HUES48 (cell line): ENCODE measurements around the gene KLHL11.
"Not testable (repeated sequence)": the region's sequence is repeated elsewhere in the genome, so short reads cannot be mapped to it uniquely, and the experiment has no call there.

Experiments used
- H3K27ac ChIP-seq: one replicate; pipeline ENCODE4 v1.7.0; 2013; ENCODE audit warnings: low read depth, low read length, inconsistent platforms
- H3K27me3 ChIP-seq: 2 replicates; pipeline ENCODE4 v1.6.1; 2013; ENCODE audit warnings: mild to moderate bottlenecking, low read length; ENCODE audit not compliant: control insufficient read depth, insufficient read depth
- H3K36me3 ChIP-seq: 2 replicates; pipeline ENCODE4 v1.6.1; 2013; ENCODE audit warnings: low read length; ENCODE audit not compliant: control insufficient read depth, insufficient read depth
- H3K4me1 ChIP-seq: 2 replicates; pipeline ENCODE4 v1.6.1; 2013; ENCODE audit warnings: mild to moderate bottlenecking, low read length; ENCODE audit not compliant: control insufficient read depth, insufficient read depth
- H3K4me3 ChIP-seq: 2 replicates; pipeline ENCODE4 v1.5.1; 2013; ENCODE audit warnings: mild to moderate bottlenecking, low read depth, low read length
- H3K9ac ChIP-seq: 2 replicates; pipeline ENCODE4 v1.6.1; 2013; ENCODE audit warnings: mild to moderate bottlenecking, low read depth, low read length, moderate library complexity
- H3K9me3 ChIP-seq: 2 replicates; pipeline ENCODE4 v1.6.1; 2013; ENCODE audit warnings: low read length; ENCODE audit not compliant: control insufficient read depth, insufficient read depth

Gene KLHL11

DNA sequence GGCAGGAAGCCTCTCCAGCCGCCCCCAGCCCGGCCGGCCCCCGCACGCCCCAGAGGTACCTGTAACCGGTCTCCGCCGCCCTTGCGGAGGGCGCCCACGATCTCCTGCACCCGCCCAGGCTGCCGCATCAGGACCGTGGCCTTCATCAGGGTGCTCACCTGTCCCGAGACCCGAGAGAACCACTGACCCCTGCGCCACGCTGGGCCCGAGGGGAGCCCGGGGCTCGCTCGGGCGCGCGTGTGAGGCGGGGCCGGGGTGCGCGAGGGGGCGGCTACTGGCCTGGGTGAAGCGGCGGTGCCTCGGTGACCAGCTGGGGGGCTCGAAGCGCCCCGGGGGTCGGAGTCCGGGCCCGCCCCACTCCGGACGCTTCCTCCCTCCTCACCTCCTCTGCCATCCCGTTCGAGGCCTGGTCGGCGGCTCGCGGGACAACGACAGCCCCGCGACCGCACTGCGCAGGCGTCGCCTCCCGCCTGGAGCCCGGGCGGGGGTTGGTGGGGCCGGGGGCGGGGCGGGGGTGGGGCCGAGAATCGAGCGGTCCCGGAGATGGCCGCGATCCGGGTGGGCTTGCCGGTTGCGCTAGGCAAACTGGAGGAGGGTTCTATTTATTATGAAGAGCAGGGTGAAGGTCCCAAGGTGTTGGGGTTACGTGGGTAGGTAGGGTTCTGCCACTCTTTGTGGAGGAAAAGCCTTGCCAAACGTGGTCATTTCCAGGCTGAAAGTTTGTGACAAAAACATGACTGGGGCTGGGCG lies 29.2 kb downstream of the KLHL11 start, which contains the start of gene NT5C3B:
TSS of gene NT5C3B (minus strand) at position 433 of the 750 bp plus-strand sequence. CDS start at position 394, 39 bp downstream.
- peak within 1 kb of the TSS; percentile 83 for H3K4me3 ChIP-seq
- H3K9me3 ChIP-seq = no peaks in the 10 kb centered on the region
- no peak within 1 kb of the TSS for H3K27ac ChIP-seq

DNA sequence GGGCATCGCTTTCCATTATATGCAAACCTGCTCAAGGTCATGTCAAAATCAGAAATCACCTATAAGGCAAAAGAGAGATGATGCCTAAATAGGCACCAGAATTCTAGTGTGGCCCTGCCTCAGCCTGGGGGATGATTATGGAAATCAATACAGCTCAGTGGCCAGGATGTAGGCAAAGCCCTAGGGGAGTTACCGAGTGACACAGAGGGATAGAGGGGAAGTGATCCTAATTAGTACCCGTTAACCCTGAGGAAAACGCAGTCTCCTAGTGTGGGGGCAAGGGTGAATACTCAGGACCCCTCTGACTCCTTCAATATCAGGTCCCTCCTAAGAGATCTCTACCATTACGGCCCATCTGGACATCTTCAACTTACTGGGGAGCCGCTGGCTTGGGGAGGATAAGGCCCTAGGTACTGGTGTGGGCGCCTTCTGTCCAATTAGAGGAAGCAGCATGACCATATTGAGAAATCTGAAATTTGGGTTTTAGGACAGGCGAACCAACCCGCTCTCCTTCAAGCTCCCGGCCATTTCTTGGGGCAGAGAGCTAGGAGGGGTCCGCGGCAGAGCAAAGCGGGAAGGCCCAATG lies 29.9 kb downstream of the KLHL11 start:
- Histone ChIP-seq H3K4me1 (peaks cover 6% of the 10 kb centered on the region; the same call in 1 of the 2 replicates), H3K27me3 (peaks cover 7% of the 10 kb centered on the region), H3K36me3 (peaks cover 31% of the 10 kb centered on the region), H3K4me3 (peak overlapping the region; percentile 83), H3K9ac (peak overlapping the region; percentile 61; the same call in 1 of the 2 replicates), H3K27ac (no peak overlapping the region), H3K9me3 (no peaks in the 10 kb centered on the region)

More for the DNA sequence above, 29.2 kb downstream of the KLHL11 start, which contains the start of gene NT5C3B:
- peaks cover 24% of the 10 kb centered on the region for H3K36me3 ChIP-seq
- peaks cover 7% of the 10 kb centered on the region for H3K27me3 ChIP-seq
- H3K9ac ChIP-seq = peak within 1 kb of the TSS; percentile 61; the same call in 1 of the 2 replicates
- H3K4me1 ChIP-seq = peaks cover 6% of the 10 kb centered on the region; the same call in 1 of the 2 replicates

DNA sequence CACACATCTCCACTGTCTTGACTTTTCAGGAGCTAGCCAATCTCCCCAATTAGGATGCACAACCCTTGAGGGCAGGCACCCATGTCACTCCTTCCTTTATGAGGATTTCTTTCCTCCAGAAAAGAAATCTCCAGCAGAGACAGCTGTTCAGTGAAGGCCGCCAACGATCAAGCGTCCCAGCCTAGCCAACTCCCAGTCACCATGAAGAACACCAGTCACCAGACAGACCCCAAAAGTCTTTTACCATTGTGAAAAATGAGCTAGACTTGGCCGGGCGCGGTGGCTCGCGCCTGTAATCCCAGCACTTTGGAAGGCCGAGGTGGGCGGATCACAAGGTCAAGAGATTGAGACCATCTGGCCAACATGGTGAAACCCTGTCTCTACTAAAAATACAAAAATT lies 35.3 kb downstream of the KLHL11 start:
- not testable (repeated sequence) for H3K27me3 ChIP-seq, H3K9me3 ChIP-seq, H3K4me1 ChIP-seq, H3K27ac ChIP-seq, H3K9ac ChIP-seq, H3K4me3 ChIP-seq
- H3K36me3 ChIP-seq = peaks cover 75% of the 10 kb centered on the region

DNA sequence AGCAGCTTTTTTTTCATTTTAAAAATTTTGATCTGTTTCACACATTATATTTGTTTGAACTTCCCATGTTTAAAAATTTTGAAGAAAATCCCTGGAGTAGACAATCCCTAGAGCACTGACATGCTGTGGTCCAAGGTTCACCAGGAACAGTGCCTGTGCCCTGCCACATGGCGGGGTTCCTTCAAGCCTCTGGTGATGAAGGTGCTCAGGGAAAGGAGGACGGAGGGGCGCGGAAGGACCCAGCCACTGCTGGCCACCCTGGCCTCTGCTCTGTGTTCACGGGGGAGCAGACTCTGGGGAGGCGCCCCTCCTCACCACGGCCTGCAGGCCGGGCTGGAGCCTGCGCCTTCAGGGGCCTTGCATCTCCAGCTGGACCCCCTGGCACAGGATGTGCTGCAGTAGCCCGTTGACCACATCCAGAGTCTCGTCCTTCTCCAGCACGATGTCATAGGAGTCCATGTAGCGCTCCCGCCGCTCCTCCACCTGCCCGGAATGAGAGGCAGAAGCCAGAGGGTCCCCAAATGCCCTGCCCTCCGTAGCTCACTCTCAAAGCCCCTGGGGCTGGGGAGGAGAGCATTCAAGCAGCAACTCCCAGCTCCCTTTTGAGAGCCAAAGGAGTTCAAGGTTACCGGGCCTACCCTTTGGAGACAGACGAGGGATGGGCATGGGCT lies 39.9 kb downstream of the KLHL11 start:
- Histone ChIP-seq H3K9me3 (no peaks in the 10 kb centered on the region), H3K27ac (no peak overlapping the region), H3K9ac (no peak overlapping the region), H3K36me3 (peaks cover 72% of the 10 kb centered on the region), H3K27me3 (no peaks in the 10 kb centered on the region), H3K4me1 (no peaks in the 10 kb centered on the region), H3K4me3 (no peak overlapping the region)

DNA sequence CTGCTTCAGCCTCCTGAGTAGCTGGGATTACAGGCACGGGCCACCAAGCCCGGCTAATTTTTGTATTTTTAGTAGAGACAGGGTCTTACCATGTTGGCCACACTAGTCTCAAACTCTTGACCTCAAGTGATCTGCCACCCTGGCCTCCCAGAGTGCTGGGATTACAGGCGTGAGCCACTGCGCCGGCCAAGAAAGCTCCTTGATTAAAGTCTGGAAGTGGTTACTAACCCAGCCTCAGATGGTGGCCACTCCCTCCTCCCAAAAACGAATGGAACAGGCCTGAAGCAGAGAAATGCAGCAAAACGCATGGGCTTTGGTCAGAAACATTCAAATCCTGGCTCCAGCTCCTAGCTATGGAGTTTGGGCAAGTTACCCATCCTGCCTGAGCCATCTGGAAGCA lies 41.1 kb downstream of the KLHL11 start:
- Histone ChIP-seq H3K9me3 (no peaks in the 10 kb centered on the region), H3K9ac (no peak overlapping the region), H3K4me1 (peaks cover 9% of the 10 kb centered on the region), H3K4me3 (no peak overlapping the region), H3K27ac (no peak overlapping the region), H3K27me3 (no peaks in the 10 kb centered on the region), H3K36me3 (peaks cover 73% of the 10 kb centered on the region)

DNA sequence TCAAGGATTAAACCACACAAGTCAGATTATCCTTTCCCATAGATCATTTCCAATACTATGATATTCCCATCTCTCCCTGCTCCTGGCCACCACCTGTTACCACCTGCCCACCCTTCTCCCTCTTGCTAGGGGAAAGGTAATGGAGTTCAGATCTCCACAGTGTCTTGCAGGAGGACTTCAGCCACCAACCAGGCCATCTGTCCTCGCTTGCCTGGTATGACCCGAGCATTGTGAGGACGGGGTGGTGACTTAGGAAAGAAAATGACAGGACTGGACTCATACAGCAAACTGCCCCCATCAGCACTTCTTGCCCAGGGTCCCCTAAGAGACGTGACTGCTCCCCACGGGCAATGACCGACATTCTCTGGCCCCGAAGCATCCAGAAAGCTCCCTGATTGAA lies 41.6 kb downstream of the KLHL11 start:
- H3K36me3 ChIP-seq = peaks cover 70% of the 10 kb centered on the region
- H3K4me3 ChIP-seq = no peak overlapping the region
- H3K9ac ChIP-seq = no peak overlapping the region
- H3K27me3 ChIP-seq = no peaks in the 10 kb centered on the region
- no peak overlapping the region for H3K27ac ChIP-seq
- peaks cover 11% of the 10 kb centered on the region for H3K4me1 ChIP-seq
- no peaks in the 10 kb centered on the region for H3K9me3 ChIP-seq

DNA sequence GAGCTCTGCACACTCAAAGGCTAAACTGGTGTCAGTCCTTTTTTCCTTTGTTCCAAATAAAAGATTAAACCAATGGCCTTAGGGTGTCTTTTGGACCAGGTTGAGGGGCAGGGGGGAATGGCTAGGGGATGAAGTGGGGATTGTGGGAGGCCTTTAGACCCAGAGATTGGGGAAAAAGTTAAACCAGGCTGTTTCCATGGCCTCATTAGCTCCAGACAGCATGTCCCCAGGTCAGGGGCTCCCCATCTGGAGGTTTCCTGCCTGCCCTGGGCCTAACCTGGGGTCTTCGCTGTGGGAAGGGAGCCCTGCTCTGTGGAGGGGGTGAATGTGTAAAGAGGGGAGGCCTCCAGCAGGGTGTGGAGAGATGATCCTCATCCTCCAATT lies 42.1 kb downstream of the KLHL11 start:
- H3K4me3 ChIP-seq = no peak overlapping the region
- H3K4me1 ChIP-seq = peaks cover 11% of the 10 kb centered on the region
- H3K27me3 ChIP-seq = no peaks in the 10 kb centered on the region
- no peak overlapping the region for H3K9ac ChIP-seq
- H3K9me3 ChIP-seq = no peaks in the 10 kb centered on the region
- no peak overlapping the region for H3K27ac ChIP-seq
- peaks cover 70% of the 10 kb centered on the region for H3K36me3 ChIP-seq

DNA sequence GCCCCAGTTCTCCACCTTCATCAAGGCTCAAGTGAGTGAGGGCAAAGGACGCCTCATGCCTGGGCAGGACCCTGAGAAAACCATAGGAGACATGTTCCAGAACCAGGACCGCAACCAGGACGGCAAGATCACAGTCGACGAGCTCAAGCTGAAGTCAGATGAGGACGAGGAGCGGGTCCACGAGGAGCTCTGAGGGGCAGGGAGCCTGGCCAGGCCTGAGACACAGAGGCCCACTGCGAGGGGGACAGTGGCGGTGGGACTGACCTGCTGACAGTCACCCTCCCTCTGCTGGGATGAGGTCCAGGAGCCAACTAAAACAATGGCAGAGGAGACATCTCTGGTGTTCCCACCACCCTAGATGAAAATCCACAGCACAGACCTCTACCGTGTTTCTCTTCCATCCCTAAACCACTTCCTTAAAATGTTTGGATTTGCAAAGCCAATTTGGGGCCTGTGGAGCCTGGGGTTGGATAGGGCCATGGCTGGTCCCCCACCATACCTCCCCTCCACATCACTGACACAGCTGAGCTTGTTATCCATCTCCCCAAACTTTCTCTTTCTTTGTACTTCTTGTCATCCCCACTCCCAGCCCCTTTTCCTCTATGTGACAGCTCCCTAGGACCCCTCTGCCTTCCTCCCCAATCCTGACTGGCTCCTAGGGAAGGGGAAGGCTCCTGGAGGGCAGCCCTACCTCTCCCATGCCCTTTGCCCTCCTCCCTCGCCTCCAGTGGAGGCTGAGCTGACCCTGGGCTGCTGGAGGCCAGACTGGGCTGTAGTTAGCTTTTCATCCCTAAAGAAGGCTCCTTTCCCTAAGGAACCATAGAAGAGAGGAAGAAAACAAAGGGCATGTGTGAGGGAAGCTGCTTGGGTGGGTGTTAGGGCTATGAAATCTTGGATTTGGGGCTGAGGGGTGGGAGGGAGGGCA lies 42.7 kb downstream of the KLHL11 start:
- Histone ChIP-seq H3K27ac (no peak overlapping the region), H3K9ac (no peak overlapping the region), H3K36me3 (peaks cover 66% of the 10 kb centered on the region)

DNA sequence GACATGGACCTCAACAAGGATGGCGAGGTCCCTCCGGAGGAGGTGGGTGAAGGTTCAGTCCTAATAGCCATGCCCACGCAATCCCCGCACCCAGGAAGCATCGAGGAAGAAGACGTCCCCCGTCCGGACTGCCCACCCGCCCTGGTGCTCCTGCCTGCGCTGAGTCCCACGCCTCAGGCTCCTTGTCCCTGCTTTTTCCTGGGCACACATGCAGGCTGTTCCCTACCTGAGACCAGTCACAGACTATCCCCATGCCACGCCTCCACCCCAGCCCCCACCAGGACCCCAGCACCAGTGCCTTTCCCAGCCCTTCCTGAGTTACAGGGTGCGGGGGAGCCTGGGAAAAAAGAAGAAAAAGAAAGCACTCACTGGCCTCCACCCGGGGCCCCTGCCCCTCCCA lies 43.4 kb downstream of the KLHL11 start:
- Histone ChIP-seq H3K9ac (no peak overlapping the region), H3K4me3 (no peak overlapping the region), H3K27ac (no peak overlapping the region), H3K4me1 (peaks cover 11% of the 10 kb centered on the region), H3K36me3 (peaks cover 62% of the 10 kb centered on the region), H3K27me3 (no peaks in the 10 kb centered on the region), H3K9me3 (no peaks in the 10 kb centered on the region)

More for the DNA sequence above, 42.7 kb downstream of the KLHL11 start:
- Histone ChIP-seq H3K4me3 (no peak overlapping the region), H3K4me1 (peaks cover 11% of the 10 kb centered on the region), H3K27me3 (no peaks in the 10 kb centered on the region), H3K9me3 (no peaks in the 10 kb centered on the region)

DNA sequence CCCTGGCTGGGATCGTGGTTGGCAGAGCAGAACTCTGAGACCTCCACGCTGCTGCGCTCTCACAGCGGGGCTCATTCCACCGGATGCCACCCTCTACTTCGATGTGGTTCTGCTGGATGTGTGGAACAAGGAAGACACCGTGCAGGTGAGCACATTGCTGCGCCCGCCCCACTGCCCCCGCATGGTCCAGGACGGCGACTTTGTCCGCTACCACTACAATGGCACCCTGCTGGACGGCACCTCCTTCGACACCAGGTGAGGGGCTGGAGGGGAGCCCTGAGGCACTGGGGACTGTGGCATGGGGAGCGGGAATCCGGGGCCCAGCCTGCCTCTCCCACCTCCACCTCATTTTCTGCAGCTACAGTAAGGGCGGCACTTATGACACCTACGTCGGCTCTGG lies 47.2 kb downstream of the KLHL11 start:
- Histone ChIP-seq H3K36me3 (peaks cover 44% of the 10 kb centered on the region), H3K4me3 (no peak overlapping the region), H3K9ac (no peak overlapping the region), H3K4me1 (peaks cover 23% of the 10 kb centered on the region), H3K27ac (no peak overlapping the region), H3K9me3 (no peaks in the 10 kb centered on the region), H3K27me3 (no peaks in the 10 kb centered on the region)
